ENCODE measurements around the gene MORN5.

Gene MORN5

GRCh38 chr9:122144836-122145591 lies 14.7 kb upstream of the MORN5 start:
- Histone ChIP-seq H3K9me3 (ENCODE audit: control insufficient read depth, low read length) (no peaks in the 10 kb centered on the region), H3K4me1 (ENCODE audit: control insufficient read depth, insufficient read depth, low read length, poor library complexity, severe bottlenecking) (no peaks in the 10 kb centered on the region), H3K4me3 (ENCODE audit: extremely low read depth, insufficient read depth, low read length, poor library complexity, severe bottlenecking) (no peak overlapping the region), H3K36me3 (ENCODE audit: control insufficient read depth, insufficient read depth, low read length) (peaks cover 68% of the 10 kb centered on the region), H3K27ac (ENCODE audit: low read depth, low read length, severe bottlenecking) (no peak overlapping the region)
- WGBS, 2 experiments (ENCODE audit: insufficient coverage in 2 of 2): 78 to 95% methylated on average over 3 of the region's 3 CpGs

GRCh38 chr9:122145592-122145863 lies 14.2 kb upstream of the MORN5 start:
- H3K27ac ChIP-seq (ENCODE audit: low read depth, low read length, severe bottlenecking): no peak overlapping the region
- H3K4me3 ChIP-seq (ENCODE audit: extremely low read depth, insufficient read depth, low read length, poor library complexity, severe bottlenecking): no peak overlapping the region
- WGBS, 2 experiments (ENCODE audit: insufficient coverage in 2 of 2): 82 to 100% methylated on average over 1 to 2 of the region's 2 CpGs
- peaks cover 69% of the 10 kb centered on the region for H3K36me3 ChIP-seq (ENCODE audit: control insufficient read depth, insufficient read depth, low read length)
- no peaks in the 10 kb centered on the region for H3K9me3 ChIP-seq (ENCODE audit: control insufficient read depth, low read length)
- H3K4me1 ChIP-seq (ENCODE audit: control insufficient read depth, insufficient read depth, low read length, poor library complexity, severe bottlenecking): no peaks in the 10 kb centered on the region

DNA sequence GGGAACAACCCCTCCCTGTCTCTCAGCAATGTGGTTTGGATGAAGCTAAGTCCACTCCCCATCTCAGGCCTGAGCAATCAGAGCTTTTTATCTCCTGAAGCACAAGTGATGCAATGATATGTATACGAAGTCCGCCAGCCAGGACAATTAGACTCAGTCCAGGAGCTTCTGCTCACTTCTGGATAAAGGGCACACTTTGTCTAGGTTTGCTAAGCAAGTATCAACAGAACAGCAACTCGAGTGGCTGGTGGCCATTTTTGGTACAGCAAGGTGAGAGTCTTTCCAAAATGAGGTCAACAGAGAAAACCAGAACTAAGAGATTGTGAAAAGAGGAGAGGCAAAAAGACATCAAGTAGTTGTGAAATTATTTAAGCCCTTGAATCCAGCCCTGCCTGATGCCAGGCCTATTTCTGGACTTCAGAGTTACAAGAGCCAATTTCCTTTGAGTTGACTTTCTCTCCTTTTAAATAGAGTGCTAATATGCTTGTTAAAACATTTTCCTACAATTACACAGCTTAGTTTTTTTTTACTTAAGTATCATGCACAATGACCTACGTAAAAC lies 8.4 kb upstream of the MORN5 start:
- Histone ChIP-seq H3K4me3 (ENCODE audit: extremely low read depth, insufficient read depth, low read length, poor library complexity, severe bottlenecking) (no peak overlapping the region), H3K36me3 (ENCODE audit: control insufficient read depth, insufficient read depth, low read length) (peaks cover 47% of the 10 kb centered on the region)
- WGBS, 2 experiments (ENCODE audit: insufficient coverage in 2 of 2): 83 to 100% methylated on average over 3 to 4 of the region's 4 CpGs

DNA sequence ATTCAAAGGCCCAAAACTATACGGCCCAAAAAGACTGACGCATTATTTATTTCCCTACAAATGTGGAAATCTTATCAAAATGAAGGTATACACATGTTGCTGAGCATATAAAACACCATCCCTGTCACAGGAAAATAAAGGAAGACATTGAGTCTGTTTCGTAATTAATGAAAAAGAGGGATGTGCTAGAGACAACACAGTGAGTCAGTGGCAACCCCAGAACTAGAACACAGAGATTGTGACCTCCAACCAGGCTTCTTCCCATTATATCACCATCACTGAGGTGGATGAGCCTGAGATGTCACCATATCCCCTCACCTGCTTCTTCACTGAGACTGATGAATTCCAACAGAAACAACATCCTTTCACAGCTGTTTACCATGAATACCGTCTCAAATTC lies 3.9 kb upstream of the MORN5 start:
- Histone ChIP-seq H3K9me3 (ENCODE audit: control insufficient read depth, low read length) (no peaks in the 10 kb centered on the region), H3K4me1 (ENCODE audit: control insufficient read depth, insufficient read depth, low read length, poor library complexity, severe bottlenecking) (no peaks in the 10 kb centered on the region), H3K4me3 (ENCODE audit: extremely low read depth, insufficient read depth, low read length, poor library complexity, severe bottlenecking) (no peak overlapping the region), H3K27ac (ENCODE audit: low read depth, low read length, severe bottlenecking) (no peak overlapping the region), H3K36me3 (ENCODE audit: control insufficient read depth, insufficient read depth, low read length) (peaks cover 15% of the 10 kb centered on the region)
- WGBS, 2 experiments (ENCODE audit: insufficient coverage in 2 of 2): 90 to 93% methylated on average over 1 of the region's 4 CpGs

More for the DNA sequence above, 8.4 kb upstream of the MORN5 start:
- Histone ChIP-seq H3K4me1 (ENCODE audit: control insufficient read depth, insufficient read depth, low read length, poor library complexity, severe bottlenecking) (no peaks in the 10 kb centered on the region), H3K9me3 (ENCODE audit: control insufficient read depth, low read length) (no peaks in the 10 kb centered on the region), H3K27ac (ENCODE audit: low read depth, low read length, severe bottlenecking) (no peak overlapping the region)

DNA sequence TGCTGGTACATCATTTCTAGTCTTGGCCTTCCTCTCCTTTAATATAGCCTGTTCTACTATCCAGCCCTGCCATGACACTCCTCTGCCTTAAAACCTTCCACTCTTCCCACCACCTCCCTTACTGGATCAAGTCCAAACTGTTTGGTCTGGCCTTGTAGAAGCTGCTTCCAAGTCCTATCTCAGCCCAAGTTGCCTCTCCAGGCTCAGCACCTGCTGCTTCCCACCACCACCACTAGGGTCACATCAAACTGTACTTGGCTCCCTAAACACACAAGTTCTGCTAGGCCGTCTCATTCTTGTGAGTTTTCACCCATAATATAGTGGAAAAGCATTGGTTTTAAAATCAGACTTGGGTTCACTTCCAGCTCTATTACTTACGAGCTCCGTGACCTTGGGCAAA lies 1.5 kb upstream of the MORN5 start:
- H3K4me3 ChIP-seq (ENCODE audit: extremely low read depth, insufficient read depth, low read length, poor library complexity, severe bottlenecking): no peak overlapping the region

GRCh38 chr9:122159925-122160246 lies 178 bp downstream of the MORN5 start:
- Histone ChIP-seq H3K36me3 (ENCODE audit: control insufficient read depth, insufficient read depth, low read length) (no peaks in the 10 kb centered on the region), H3K4me1 (ENCODE audit: control insufficient read depth, insufficient read depth, low read length, poor library complexity, severe bottlenecking) (no peaks in the 10 kb centered on the region), H3K9me3 (ENCODE audit: control insufficient read depth, low read length) (no peaks in the 10 kb centered on the region), H3K4me3 (ENCODE audit: extremely low read depth, insufficient read depth, low read length, poor library complexity, severe bottlenecking) (peak overlapping the region; percentile 94), H3K27ac (ENCODE audit: low read depth, low read length, severe bottlenecking) (peak overlapping the region; percentile 2)
- WGBS, 2 experiments (ENCODE audit: insufficient coverage in 2 of 2): 0 to 5% methylated on average over 3 to 4 of the region's 6 CpGs

More for the DNA sequence above, 1.5 kb upstream of the MORN5 start:
- no CpG with 5 or more reads among the region's 3 CpGs for WGBS, 2 experiments (ENCODE audit: insufficient coverage in 2 of 2)
- Histone ChIP-seq H3K36me3 (ENCODE audit: control insufficient read depth, insufficient read depth, low read length) (no peaks in the 10 kb centered on the region), H3K27ac (ENCODE audit: low read depth, low read length, severe bottlenecking) (no peak overlapping the region), H3K4me1 (ENCODE audit: control insufficient read depth, insufficient read depth, low read length, poor library complexity, severe bottlenecking) (no peaks in the 10 kb centered on the region), H3K9me3 (ENCODE audit: control insufficient read depth, low read length) (no peaks in the 10 kb centered on the region)

GRCh38 chr9:122162415-122162814 lies 2.7 kb downstream of the MORN5 start:
- no peak overlapping the region for H3K4me3 ChIP-seq (ENCODE audit: extremely low read depth, insufficient read depth, low read length, poor library complexity, severe bottlenecking)

DNA sequence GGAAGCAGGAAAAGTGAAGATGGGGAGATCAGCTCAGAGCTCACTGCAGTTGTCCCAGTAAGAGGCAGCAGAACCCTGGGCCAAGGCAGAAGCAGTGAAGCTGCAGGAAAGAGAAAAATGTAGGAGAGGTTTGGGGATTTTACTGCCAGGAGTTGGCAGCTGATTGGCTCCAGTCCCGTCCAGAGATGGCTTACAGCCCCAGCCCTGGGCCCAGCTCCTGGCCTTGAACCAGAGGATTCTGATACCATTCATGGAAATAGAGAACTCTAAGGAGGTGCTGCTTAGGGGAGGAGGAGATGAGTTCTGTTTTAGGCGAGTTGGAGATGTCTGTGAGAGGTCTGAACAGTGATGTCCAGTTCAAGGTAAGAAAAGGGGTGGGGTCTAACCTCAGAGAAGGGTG lies 4.6 kb downstream of the MORN5 start:
- Histone ChIP-seq H3K4me1 (ENCODE audit: control insufficient read depth, insufficient read depth, low read length, poor library complexity, severe bottlenecking) (no peaks in the 10 kb centered on the region), H3K36me3 (ENCODE audit: control insufficient read depth, insufficient read depth, low read length) (no peaks in the 10 kb centered on the region), H3K4me3 (ENCODE audit: extremely low read depth, insufficient read depth, low read length, poor library complexity, severe bottlenecking) (no peak overlapping the region), H3K27ac (ENCODE audit: low read depth, low read length, severe bottlenecking) (no peak overlapping the region), H3K9me3 (ENCODE audit: control insufficient read depth, low read length) (no peaks in the 10 kb centered on the region)
- WGBS, 2 experiments (ENCODE audit: insufficient coverage in 2 of 2): 45 to 47% methylated on average over 2 of the region's 2 CpGs

More at GRCh38 chr9:122162415-122162814, 2.7 kb downstream of the MORN5 start:
- H3K4me1 ChIP-seq (ENCODE audit: control insufficient read depth, insufficient read depth, low read length, poor library complexity, severe bottlenecking): no peaks in the 10 kb centered on the region
- no peaks in the 10 kb centered on the region for H3K36me3 ChIP-seq (ENCODE audit: control insufficient read depth, insufficient read depth, low read length)
- H3K27ac ChIP-seq (ENCODE audit: low read depth, low read length, severe bottlenecking): no peak overlapping the region
- H3K9me3 ChIP-seq (ENCODE audit: control insufficient read depth, low read length): no peaks in the 10 kb centered on the region

GRCh38 chr9:122168356-122168755 lies 8.6 kb downstream of the MORN5 start:
- H3K4me3 ChIP-seq (ENCODE audit: extremely low read depth, insufficient read depth, low read length, poor library complexity, severe bottlenecking): no peak overlapping the region
- H3K36me3 ChIP-seq (ENCODE audit: control insufficient read depth, insufficient read depth, low read length): no peaks in the 10 kb centered on the region
- no peaks in the 10 kb centered on the region for H3K9me3 ChIP-seq (ENCODE audit: control insufficient read depth, low read length)
- no peak overlapping the region for H3K27ac ChIP-seq (ENCODE audit: low read depth, low read length, severe bottlenecking)
- H3K4me1 ChIP-seq (ENCODE audit: control insufficient read depth, insufficient read depth, low read length, poor library complexity, severe bottlenecking): no peaks in the 10 kb centered on the region
- WGBS, 2 experiments (ENCODE audit: insufficient coverage in 2 of 2): 88 to 89% methylated on average over 2 of the region's 3 CpGs

GRCh38 chr9:122172131-122172530 lies 12.4 kb downstream of the MORN5 start:
- Histone ChIP-seq H3K36me3 (ENCODE audit: control insufficient read depth, insufficient read depth, low read length) (no peaks in the 10 kb centered on the region), H3K4me1 (ENCODE audit: control insufficient read depth, insufficient read depth, low read length, poor library complexity, severe bottlenecking) (no peaks in the 10 kb centered on the region), H3K9me3 (ENCODE audit: control insufficient read depth, low read length) (no peaks in the 10 kb centered on the region), H3K4me3 (ENCODE audit: extremely low read depth, insufficient read depth, low read length, poor library complexity, severe bottlenecking) (no peak overlapping the region), H3K27ac (ENCODE audit: low read depth, low read length, severe bottlenecking) (no peak overlapping the region)
- 84 to 88% methylated on average over 4 to 7 of the region's 7 CpGs for WGBS, 2 experiments (ENCODE audit: insufficient coverage in 2 of 2)

GRCh38 chr9:122173670-122174069 lies 14.0 kb downstream of the MORN5 start:
- WGBS, 2 experiments (ENCODE audit: insufficient coverage in 2 of 2): 73 to 95% methylated on average over 3 of the region's 3 CpGs
- Histone ChIP-seq H3K27ac (ENCODE audit: low read depth, low read length, severe bottlenecking) (no peak overlapping the region), H3K4me3 (ENCODE audit: extremely low read depth, insufficient read depth, low read length, poor library complexity, severe bottlenecking) (no peak overlapping the region), H3K36me3 (ENCODE audit: control insufficient read depth, insufficient read depth, low read length) (no peaks in the 10 kb centered on the region), H3K9me3 (ENCODE audit: control insufficient read depth, low read length) (no peaks in the 10 kb centered on the region), H3K4me1 (ENCODE audit: control insufficient read depth, insufficient read depth, low read length, poor library complexity, severe bottlenecking) (no peaks in the 10 kb centered on the region)

All from mesodermal cell (in vitro differentiated cells).